Activated T-helper 1 cell treated with anti-CD3 and anti-CD28 coated beads, Interleukin-12 subunit alpha, Interleukin-12 subunit beta, Interleukin-2, Interleukin-4 antibody, amounts not matched to agents 30 ng/mL and 10 ng/mL and 1 ng/mL, durations not matched to agents 14 hours and 24 hours and 36 hours (primary cell): Measurements from ENCODE around the gene DDC. TPM values are rescaled to one million over a fixed set of nuclear protein-coding genes. Genes with fewer than 3 reads are reported as not detected.

Experiments
- DNase-seq: peaks from one replicate; pipeline ENCODE4 v3.0.0; 2021; ENCODE audit warnings: low spot score
- H3K27ac Mint-ChIP-seq: one replicate; pipeline ENCODE4 v1.8.0; 2021; ENCODE audit warnings: mild to moderate bottlenecking, mixed read lengths
- H3K27me3 Mint-ChIP-seq: one replicate; pipeline ENCODE4 v1.8.0; 2022; ENCODE audit warnings: mild to moderate bottlenecking, moderate library complexity, mixed read lengths; ENCODE audit not compliant: insufficient read depth
- H3K36me3 Mint-ChIP-seq: one replicate; pipeline ENCODE4 v1.8.0; 2021; ENCODE audit warnings: low read depth, mixed read lengths
- H3K4me1 Mint-ChIP-seq: one replicate; pipeline ENCODE4 v1.8.0; 2021; ENCODE audit warnings: low read depth, mixed read lengths
- H3K4me3 Mint-ChIP-seq: one replicate; pipeline ENCODE4 v1.8.0; 2021; ENCODE audit warnings: mild to moderate bottlenecking, moderate library complexity, mixed read lengths
- H3K9me3 Mint-ChIP-seq: one replicate; pipeline ENCODE4 v1.8.0; 2021; ENCODE audit warnings: mixed read lengths
- intact Hi-C: fragments of 100-400 bp; cut with micrococcal nuclease; formaldehyde crosslinking; loops from one replicate; pipeline ENCODE4 v1.15.1; 2024
- total RNA-seq: library from RNA; stranded (reverse); gene quantifications from 2 replicates; pipeline ENCODE4 v1.2.3, GENCODE V29; 2022

DDC gene
- total RNA-seq, 1 donor from 2014 or later: not detected

- no peaks in the 10 kb centered on the region for H3K36me3 Mint-ChIP-seq
- DNase-seq: no peak
- H3K27ac Mint-ChIP-seq: no peak overlapping the region
- no peaks in the 10 kb centered on the region for H3K9me3 Mint-ChIP-seq
- no peak overlapping the region for H3K4me3 Mint-ChIP-seq
- no peaks in the 10 kb centered on the region for H3K4me1 Mint-ChIP-seq
- peaks cover 22% of the 10 kb centered on the region for H3K27me3 Mint-ChIP-seq
- intact Hi-C loops: no loop called here
Measured at GRCh38 chr7:50497068-50497642, 68.0 kb downstream of the DDC start.

- no peak overlapping the region for H3K4me3 Mint-ChIP-seq
- no peak for DNase-seq
- H3K4me1 Mint-ChIP-seq: no peaks in the 10 kb centered on the region
- no peaks in the 10 kb centered on the region for H3K9me3 Mint-ChIP-seq
- intact Hi-C loops: no loop called here
- peaks cover 22% of the 10 kb centered on the region for H3K27me3 Mint-ChIP-seq
- no peaks in the 10 kb centered on the region for H3K36me3 Mint-ChIP-seq
- H3K27ac Mint-ChIP-seq: no peak overlapping the region
Measured at GRCh38 chr7:50496569-50496968, 68.6 kb downstream of the DDC start.

DNA sequence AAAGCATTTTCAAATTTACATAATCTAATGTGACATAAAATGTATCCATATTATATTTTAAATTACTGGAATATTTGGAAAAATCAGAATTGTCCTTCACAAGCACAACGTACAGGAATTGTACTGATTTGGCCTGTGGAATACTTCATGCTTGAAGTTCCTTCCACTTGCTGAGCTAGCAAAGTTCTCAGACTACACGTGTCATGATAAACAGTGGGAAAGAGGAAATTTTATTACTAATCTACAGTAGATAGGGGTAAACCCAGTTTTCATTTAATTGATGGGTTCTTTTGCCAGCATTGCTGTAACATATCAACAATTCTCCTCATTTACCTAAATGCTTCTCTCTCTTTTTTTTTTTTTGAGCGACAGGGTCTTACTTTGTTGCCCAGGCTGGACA, 69.5 kb downstream of the DDC start:
- peaks cover 23% of the 10 kb centered on the region for H3K27me3 Mint-ChIP-seq
- DNase-seq: no peak
- no peaks in the 10 kb centered on the region for H3K4me1 Mint-ChIP-seq
- H3K9me3 Mint-ChIP-seq: no peaks in the 10 kb centered on the region
- no peak overlapping the region for H3K4me3 Mint-ChIP-seq
- no peaks in the 10 kb centered on the region for H3K36me3 Mint-ChIP-seq
- no peak overlapping the region for H3K27ac Mint-ChIP-seq
- intact Hi-C loops: no loop called here

DNA sequence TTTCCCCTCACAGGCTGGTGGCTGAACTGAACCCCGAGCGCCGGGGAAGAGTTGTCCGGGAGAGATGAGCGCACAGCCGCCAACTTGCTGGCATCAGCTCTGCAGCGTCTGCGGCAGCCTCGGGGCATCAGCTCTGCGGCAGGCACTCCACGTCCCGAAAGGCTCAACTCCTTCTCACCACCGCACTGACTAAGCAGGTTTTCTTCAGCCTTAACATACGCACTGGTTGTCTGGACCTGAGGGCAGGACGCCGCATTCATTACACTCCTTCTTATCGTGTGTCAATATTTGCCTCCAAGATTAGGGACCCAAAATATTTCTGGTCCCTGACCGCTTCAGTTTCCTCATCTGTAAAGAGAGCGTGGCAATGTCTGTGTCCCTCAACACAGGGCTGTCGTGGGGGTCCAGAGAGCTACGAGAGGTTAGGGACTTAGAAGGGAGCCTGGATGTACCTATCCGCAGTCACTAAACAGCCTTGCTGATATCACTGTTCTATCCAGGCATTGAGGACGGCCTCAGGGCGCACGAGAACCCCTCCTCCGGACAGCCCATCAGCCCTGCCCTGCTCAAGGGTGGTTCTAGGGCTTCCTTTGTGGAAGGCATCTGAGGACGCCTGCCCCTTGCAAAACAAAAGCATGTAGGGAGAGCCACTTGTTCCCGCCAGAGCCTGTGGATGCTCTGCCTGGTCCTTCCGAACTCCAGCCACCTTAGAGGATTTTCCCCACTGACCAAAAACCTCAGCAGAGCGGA, 72.3 kb downstream of the DDC start:
- Mint-ChIP-seq H3K4me1 (no peaks in the 10 kb centered on the region), H3K9me3 (no peaks in the 10 kb centered on the region), H3K27me3 (peaks cover 20% of the 10 kb centered on the region), H3K36me3 (no peaks in the 10 kb centered on the region), H3K4me3 (no peak overlapping the region), H3K27ac (no peak overlapping the region)
- DNase-seq: no peak
- intact Hi-C loops: no loop called here

- Mint-ChIP-seq H3K4me1 (no peaks in the 10 kb centered on the region), H3K27me3 (peaks cover 18% of the 10 kb centered on the region), H3K9me3 (no peaks in the 10 kb centered on the region), H3K4me3 (no peak overlapping the region), H3K27ac (no peak overlapping the region), H3K36me3 (no peaks in the 10 kb centered on the region)
- intact Hi-C loops: no loop called here
- no peak for DNase-seq
Measured at GRCh38 chr7:50491943-50492342, 73.3 kb downstream of the DDC start.

DNA sequence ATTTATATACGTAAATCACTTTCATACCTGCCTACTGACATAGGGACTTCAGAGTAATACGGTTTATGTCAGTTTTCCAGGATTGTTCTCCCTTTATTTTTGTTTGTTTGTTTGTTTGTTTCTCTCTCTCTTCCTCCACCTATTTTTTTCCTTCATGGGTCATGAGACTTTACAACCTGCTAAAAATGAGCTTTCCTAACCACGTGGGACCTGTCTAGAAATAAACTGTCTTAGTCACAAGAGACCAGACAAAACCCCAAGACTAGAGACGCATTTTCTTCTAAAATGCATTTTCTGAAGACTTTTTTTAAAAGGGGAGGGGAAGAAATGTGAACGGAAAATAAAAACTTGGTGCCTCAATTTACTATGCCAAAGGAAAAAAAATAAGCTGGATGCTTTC, 74.0 kb downstream of the DDC start:
- no peak for DNase-seq
- Mint-ChIP-seq H3K4me1 (no peaks in the 10 kb centered on the region), H3K4me3 (no peak overlapping the region), H3K36me3 (no peaks in the 10 kb centered on the region), H3K9me3 (no peaks in the 10 kb centered on the region), H3K27me3 (peaks cover 15% of the 10 kb centered on the region), H3K27ac (no peak overlapping the region)
- intact Hi-C loops: no loop called here

GRCh38 chr7:50488379-50488778, 76.8 kb downstream of the DDC start:
- DNase-seq: no peak
- H3K27ac Mint-ChIP-seq: no peak overlapping the region
- no peaks in the 10 kb centered on the region for H3K4me1 Mint-ChIP-seq
- H3K27me3 Mint-ChIP-seq: peaks cover 21% of the 10 kb centered on the region
- no peak overlapping the region for H3K4me3 Mint-ChIP-seq
- no peaks in the 10 kb centered on the region for H3K36me3 Mint-ChIP-seq
- no peaks in the 10 kb centered on the region for H3K9me3 Mint-ChIP-seq
- intact Hi-C loops: no loop called here

GRCh38 chr7:50486512-50486911, 78.7 kb downstream of the DDC start:
- Mint-ChIP-seq H3K27me3 (peaks cover 22% of the 10 kb centered on the region), H3K4me1 (no peaks in the 10 kb centered on the region), H3K9me3 (no peaks in the 10 kb centered on the region), H3K27ac (no peak overlapping the region), H3K4me3 (no peak overlapping the region), H3K36me3 (no peaks in the 10 kb centered on the region)
- intact Hi-C loops: no loop called here
- DNase-seq: no peak

GRCh38 chr7:50481867-50482266, 83.3 kb downstream of the DDC start:
- no peak for DNase-seq
- Mint-ChIP-seq H3K36me3 (no peaks in the 10 kb centered on the region), H3K4me3 (no peak overlapping the region), H3K9me3 (no peaks in the 10 kb centered on the region), H3K27me3 (peaks cover 32% of the 10 kb centered on the region), H3K27ac (no peak overlapping the region), H3K4me1 (no peaks in the 10 kb centered on the region)
- intact Hi-C loops: no loop called here

DNA sequence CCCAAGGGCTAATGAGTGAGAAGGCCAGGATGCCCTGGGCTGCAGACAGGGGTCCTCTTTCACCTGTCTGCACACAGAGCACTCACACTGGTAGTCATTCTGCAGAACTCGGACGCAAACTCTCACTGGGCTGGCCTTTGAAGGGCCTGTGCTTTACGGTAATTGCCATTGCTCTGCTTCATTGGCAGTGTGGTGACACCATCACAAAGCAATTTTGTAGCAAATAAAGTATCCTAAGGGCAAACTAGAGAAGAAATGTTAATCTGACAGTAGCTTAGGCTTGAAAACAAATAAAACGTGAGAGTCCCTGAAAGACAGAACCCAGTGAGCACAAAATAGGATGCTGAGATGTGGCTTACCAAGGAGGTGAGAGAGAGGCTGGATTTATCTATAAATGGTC, 84.4 kb downstream of the DDC start:
- H3K4me3 Mint-ChIP-seq: no peak overlapping the region
- H3K27me3 Mint-ChIP-seq: peaks cover 33% of the 10 kb centered on the region
- H3K27ac Mint-ChIP-seq: no peak overlapping the region
- H3K4me1 Mint-ChIP-seq: no peaks in the 10 kb centered on the region
- intact Hi-C loops: no loop called here
- H3K36me3 Mint-ChIP-seq: no peaks in the 10 kb centered on the region
- no peak for DNase-seq
- no peaks in the 10 kb centered on the region for H3K9me3 Mint-ChIP-seq

DNA sequence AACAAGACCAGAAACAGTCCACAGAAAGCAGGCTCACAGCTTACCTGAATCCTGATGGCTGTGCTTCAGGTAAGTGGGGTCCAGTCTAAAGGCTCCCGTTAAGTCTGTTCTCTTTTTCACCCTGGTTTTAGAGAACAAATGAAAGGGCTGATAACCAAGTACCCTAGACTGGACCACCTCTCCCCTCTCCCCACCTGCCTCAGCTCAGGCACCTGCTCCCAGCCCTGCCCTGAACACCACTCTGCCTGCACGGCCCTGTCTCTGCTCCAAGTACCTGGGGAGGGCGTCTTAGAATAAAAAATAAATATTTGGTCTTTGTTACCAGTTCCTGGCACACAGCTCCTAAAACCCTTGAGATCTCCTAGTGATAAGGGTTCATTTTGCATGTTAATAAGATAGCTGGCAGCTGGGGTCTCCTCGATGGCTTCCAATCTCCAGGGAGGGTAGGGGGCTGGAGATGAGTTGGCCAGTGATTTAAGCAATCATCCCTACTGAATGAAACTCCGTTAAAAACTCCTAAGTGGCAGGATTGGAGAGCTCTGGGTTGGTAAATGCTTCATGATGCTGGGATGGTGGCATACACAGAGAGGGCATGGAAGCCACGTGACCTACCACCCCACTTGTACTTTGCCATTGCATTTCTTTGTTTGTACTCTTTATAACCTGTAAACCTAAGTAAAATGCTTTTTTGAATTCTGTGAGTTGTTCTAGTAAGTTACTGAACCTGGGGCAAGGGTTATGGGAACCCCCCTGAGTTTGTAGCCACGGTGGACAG, 85.3 kb downstream of the DDC start:
- no peaks in the 10 kb centered on the region for H3K36me3 Mint-ChIP-seq
- H3K27ac Mint-ChIP-seq: no peak overlapping the region
- H3K4me1 Mint-ChIP-seq: no peaks in the 10 kb centered on the region
- intact Hi-C loops: no loop called here
- no peaks in the 10 kb centered on the region for H3K9me3 Mint-ChIP-seq
- no peak overlapping the region for H3K4me3 Mint-ChIP-seq
- no peak for DNase-seq
- peaks cover 30% of the 10 kb centered on the region for H3K27me3 Mint-ChIP-seq

GRCh38 chr7:50477640-50478039, 87.6 kb downstream of the DDC start:
- no peaks in the 10 kb centered on the region for H3K36me3 Mint-ChIP-seq
- H3K27ac Mint-ChIP-seq: no peak overlapping the region
- H3K9me3 Mint-ChIP-seq: no peaks in the 10 kb centered on the region
- H3K4me3 Mint-ChIP-seq: no peak overlapping the region
- no peaks in the 10 kb centered on the region for H3K4me1 Mint-ChIP-seq
- no peak for DNase-seq
- H3K27me3 Mint-ChIP-seq: peaks cover 26% of the 10 kb centered on the region
- intact Hi-C loops: no loop called here

- peaks cover 26% of the 10 kb centered on the region for H3K27me3 Mint-ChIP-seq
- no peaks in the 10 kb centered on the region for H3K36me3 Mint-ChIP-seq
- DNase-seq: no peak
- H3K9me3 Mint-ChIP-seq: no peaks in the 10 kb centered on the region
- no peaks in the 10 kb centered on the region for H3K4me1 Mint-ChIP-seq
- no peak overlapping the region for H3K4me3 Mint-ChIP-seq
- no peak overlapping the region for H3K27ac Mint-ChIP-seq
- intact Hi-C loops: no loop called here
Measured at GRCh38 chr7:50476953-50477625, 88.1 kb downstream of the DDC start.
